Measurements from ENCODE around the gene MAP3K21. TPM values are rescaled to one million over a fixed set of nuclear protein-coding genes. Genes with fewer than 3 reads are reported as not detected.
A peak's percentile ranks its signal among the peaks of the same experiment; 100 is the strongest.

The MAP3K21 gene
- total RNA-seq, 1 donor from 2014 or later, result 11.0 TPM

GRCh38 chr1:233361876-233362275, 34.4 kb downstream of the MAP3K21 start:
- peak overlapping the region; percentile 32 for H3K4me3 ChIP-seq (ENCODE audit: low read depth, low read length)
- TF ChIP-seq, protein P1, sequence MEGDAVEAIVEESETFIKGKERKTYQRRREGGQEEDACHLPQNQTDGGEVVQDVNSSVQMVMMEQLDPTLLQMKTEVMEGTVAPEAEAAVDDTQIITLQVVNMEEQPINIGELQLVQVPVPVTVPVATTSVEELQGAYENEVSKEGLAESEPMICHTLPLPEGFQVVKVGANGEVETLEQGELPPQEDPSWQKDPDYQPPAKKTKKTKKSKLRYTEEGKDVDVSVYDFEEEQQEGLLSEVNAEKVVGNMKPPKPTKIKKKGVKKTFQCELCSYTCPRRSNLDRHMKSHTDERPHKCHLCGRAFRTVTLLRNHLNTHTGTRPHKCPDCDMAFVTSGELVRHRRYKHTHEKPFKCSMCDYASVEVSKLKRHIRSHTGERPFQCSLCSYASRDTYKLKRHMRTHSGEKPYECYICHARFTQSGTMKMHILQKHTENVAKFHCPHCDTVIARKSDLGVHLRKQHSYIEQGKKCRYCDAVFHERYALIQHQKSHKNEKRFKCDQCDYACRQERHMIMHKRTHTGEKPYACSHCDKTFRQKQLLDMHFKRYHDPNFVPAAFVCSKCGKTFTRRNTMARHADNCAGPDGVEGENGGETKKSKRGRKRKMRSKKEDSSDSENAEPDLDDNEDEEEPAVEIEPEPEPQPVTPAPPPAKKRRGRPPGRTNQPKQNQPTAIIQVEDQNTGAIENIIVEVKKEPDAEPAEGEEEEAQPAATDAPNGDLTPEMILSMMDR (conservative IDR thresholded peaks at IDR 0.05; ENCODE audit: low read depth, low read length), result no peak
- no peak for DNase-seq (ENCODE audit: low read depth)

- no peak overlapping the region for H3K4me3 ChIP-seq (ENCODE audit: low read depth, low read length)
- no peak for DNase-seq (ENCODE audit: low read depth)
- TF ChIP-seq, protein P1 (conservative IDR thresholded peaks at IDR 0.05; ENCODE audit: low read depth, low read length), result no peak
Observed at GRCh38 chr1:233362743-233363142, 35.2 kb downstream of the MAP3K21 start.

DNA sequence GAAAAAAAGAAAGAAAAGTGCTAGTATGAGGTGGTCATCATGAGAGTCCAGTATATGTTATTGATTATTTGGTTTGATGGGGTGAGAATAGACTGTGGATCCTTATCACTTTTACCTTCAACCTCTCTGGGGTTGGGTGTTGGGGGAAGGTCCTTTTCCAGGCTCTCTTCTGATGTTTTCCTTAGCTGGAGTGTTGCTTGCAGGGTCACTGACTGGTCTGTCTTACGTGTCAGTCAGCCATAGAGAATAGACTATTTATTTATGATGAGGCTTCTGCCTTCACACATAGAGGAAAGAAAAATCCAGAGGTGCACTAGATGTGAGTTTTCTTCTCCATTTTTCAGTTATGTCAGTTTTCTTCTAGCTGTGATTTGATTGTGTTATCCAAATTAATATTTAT, 36.5 kb downstream of the MAP3K21 start:
- TF ChIP-seq, protein P1 (conservative IDR thresholded peaks at IDR 0.05; ENCODE audit: low read depth, low read length), result no peak
- peak overlapping the region; percentile 32 for H3K4me3 ChIP-seq (ENCODE audit: low read depth, low read length)
- no peak for DNase-seq (ENCODE audit: low read depth)

DNA sequence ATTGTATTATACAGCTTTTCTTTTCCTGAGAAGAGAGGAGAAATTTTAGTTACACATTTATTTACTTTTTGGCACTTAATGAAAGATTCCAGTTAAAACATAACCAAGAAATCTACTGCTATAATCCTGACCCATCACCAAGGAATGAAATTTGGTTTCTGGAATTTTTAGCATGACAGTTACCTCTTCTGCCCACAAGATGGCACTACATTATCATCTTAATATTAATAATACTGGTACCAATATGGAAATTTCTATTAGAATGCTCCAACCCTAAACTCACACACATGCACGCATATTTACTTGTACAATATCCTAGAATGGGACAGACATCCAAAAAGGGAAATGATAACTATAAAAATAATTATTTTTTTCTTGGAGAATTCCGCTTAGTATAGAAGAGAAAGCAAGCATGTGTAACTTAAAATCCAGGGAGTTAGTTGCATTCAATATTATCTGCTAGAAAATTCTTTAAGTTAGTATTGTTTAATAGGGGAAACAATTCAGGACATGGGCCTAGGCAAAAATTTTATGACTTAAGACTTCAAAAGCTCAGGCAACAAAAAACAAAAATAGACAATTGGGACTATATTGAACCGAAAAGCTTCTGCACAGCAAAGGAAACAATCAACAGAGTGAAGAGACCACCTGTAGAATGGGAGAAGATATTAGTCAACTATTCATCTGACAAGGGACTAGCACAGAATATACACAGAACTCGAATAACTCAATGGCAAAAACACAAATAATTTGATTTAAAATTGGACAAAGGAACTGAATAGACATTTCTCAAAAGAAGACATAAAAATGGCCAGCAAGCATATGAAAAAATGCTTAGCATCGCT, 37.4 kb downstream of the MAP3K21 start:
- DNase-seq (ENCODE audit: low read depth), result no peak
- TF ChIP-seq, protein P1 (conservative IDR thresholded peaks at IDR 0.05; ENCODE audit: low read depth, low read length), result peak; percentile 65
- peak overlapping the region; percentile 32 for H3K4me3 ChIP-seq (ENCODE audit: low read depth, low read length)

DNA sequence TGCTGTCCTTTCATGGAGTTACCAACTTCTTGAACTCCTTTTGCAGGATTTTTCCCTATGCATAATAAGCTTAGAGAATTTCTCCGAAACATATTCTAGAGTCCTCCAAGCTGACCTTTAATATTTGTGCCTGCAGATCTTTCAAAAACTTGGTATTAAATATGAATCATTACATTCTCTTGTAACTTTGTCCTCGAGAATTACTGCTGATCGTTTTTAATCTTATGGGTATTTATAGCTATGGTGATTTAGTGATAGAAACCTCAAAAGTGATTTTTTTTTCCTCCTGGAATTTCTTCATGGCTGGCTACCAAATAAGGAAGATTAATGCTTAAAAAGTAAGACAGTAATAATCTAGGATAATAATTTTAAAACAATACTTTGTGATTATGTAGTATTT, 39.1 kb downstream of the MAP3K21 start:
- DNase-seq (ENCODE audit: low read depth), result no peak
- TF ChIP-seq, protein P1 (conservative IDR thresholded peaks at IDR 0.05; ENCODE audit: low read depth, low read length), result no peak
- H3K4me3 ChIP-seq (ENCODE audit: low read depth, low read length), result no peak overlapping the region

DNA sequence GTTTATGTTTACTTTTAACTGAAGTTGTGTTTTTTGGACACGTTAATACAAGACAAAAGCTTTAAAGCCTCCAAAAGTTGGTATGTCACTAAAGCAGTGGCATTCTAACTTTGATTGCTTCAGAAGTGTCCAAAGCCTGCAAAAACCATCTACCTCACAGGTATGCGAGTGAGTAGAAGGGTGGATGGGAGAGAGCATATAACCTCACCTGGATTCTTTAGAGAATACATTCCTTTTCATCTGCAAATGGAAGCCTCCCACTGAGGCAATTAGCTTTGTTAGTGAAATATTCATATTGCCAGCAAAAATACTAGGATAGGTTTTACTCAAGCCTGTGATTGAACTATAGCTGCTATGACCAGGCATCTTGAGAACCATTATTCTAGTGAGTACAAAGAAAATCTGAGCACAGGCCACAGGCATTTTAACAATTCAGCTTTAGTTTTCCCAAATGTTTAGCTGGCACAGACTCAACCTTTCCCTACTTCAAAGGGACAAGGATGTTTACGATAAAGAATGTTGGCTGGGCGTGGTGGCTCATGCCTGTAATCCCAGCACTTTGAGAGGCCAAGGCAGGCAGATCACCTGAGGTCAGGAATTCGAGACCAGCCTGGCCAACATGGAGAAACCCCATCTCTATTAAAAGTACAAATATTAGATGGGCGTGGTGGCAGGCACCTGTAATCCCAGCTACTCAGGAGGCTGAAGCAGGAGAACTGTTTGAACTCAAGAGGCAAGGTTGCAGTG, 39.7 kb downstream of the MAP3K21 start:
- DNase-seq (ENCODE audit: low read depth), result no peak
- TF ChIP-seq, protein P1 (conservative IDR thresholded peaks at IDR 0.05; ENCODE audit: low read depth, low read length), result no peak

More for the DNA sequence above, 39.7 kb downstream of the MAP3K21 start:
- no peak overlapping the region for H3K4me3 ChIP-seq (ENCODE audit: low read depth, low read length)
